Chondrocyte (in vitro differentiated cells): ENCODE measurements around the gene RFX8. TPM values are rescaled to one million over a fixed set of nuclear protein-coding genes. Genes with fewer than 3 reads are reported as not detected.

Experiments
- DNase-seq: peaks from one replicate; pipeline ENCODE4 v3.0.0; 2021; ENCODE audit warnings: mixed read lengths, low spot score
- H3K27ac Mint-ChIP-seq: one replicate; pipeline ENCODE4 v1.8.0; 2021; ENCODE audit warnings: mild to moderate bottlenecking, moderate library complexity, mixed read lengths; ENCODE audit not compliant: unreplicated experiment
- H3K27me3 Mint-ChIP-seq: 2 replicates; pipeline ENCODE4 v1.8.0; 2021; ENCODE audit warnings: low read depth, mixed read lengths
- H3K36me3 Mint-ChIP-seq: 2 replicates; pipeline ENCODE4 v1.8.0; 2021; ENCODE audit warnings: low read depth, mixed read lengths
- H3K4me1 Mint-ChIP-seq: 2 replicates; pipeline ENCODE4 v1.8.0; 2021; ENCODE audit warnings: low read depth, mild to moderate bottlenecking, mixed read lengths
- H3K4me3 Mint-ChIP-seq: one replicate; pipeline ENCODE4 v1.8.0; 2021; ENCODE audit warnings: mild to moderate bottlenecking, moderate library complexity, mixed read lengths; ENCODE audit not compliant: unreplicated experiment
- H3K9me3 Mint-ChIP-seq: 2 replicates; pipeline ENCODE4 v1.8.0; 2021; ENCODE audit warnings: low read depth, mixed read lengths
- total RNA-seq: library from RNA; stranded (reverse); gene quantifications from 3 replicates; pipeline ENCODE4 v1.2.1, GENCODE V29; 2021
- TF ChIP-seq, protein P1 (sequence below): fragments of 200-600 bp; sonication (generic); IDR thresholded peaks from 2 replicates; pipeline ENCODE4 v1.5.0; 2021; ENCODE audit warnings: antibody characterized with exemption, mild to moderate bottlenecking, moderate library complexity

Gene RFX8
- total RNA-seq, 1 donor from 2014 or later: not detected

DNA sequence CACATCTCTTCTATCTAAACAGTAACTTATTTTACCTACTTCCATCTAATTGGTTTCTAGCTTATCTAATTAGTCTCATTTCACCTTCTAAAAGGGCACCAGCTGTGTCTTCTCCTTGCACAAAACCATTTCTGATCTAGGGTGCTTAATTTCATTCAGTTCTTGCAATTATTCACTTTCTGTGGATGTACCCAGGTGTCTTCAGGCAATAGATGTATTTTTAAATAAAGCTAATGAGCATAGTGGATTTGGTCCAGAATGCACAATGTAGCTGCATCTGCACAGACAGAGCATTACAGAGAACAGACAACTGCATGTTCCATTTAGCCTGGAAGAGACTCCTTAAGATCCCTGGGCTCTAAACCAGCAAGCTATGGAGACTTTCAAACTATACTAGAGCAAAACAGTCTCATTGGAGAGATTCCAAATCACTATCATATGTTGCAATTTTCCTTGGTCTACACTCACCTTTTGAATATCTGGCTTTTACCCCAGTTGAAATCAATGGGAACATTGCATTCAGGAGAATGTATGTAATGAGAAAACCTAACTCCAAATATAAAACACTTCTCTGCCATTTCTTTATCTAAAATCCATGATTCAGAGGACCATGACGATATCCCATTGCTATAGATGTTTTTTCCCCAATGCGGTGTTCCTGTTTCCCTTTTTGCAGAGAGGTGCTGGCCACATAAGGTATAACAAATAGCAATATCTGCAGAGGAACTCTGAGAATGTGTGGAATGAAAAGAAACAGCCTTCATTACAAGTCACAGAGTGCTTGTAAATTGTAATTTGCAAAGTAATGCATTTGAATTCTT, 3.5 kb upstream of the RFX8 start:
- Mint-ChIP-seq H3K27me3 (no peaks in the 10 kb centered on the region), H3K9me3 (no peaks in the 10 kb centered on the region), H3K27ac (no peak overlapping the region), H3K4me1 (peaks cover 4% of the 10 kb centered on the region), H3K36me3 (no peaks in the 10 kb centered on the region), H3K4me3 (no peak overlapping the region)
- TF ChIP-seq, protein P1, sequence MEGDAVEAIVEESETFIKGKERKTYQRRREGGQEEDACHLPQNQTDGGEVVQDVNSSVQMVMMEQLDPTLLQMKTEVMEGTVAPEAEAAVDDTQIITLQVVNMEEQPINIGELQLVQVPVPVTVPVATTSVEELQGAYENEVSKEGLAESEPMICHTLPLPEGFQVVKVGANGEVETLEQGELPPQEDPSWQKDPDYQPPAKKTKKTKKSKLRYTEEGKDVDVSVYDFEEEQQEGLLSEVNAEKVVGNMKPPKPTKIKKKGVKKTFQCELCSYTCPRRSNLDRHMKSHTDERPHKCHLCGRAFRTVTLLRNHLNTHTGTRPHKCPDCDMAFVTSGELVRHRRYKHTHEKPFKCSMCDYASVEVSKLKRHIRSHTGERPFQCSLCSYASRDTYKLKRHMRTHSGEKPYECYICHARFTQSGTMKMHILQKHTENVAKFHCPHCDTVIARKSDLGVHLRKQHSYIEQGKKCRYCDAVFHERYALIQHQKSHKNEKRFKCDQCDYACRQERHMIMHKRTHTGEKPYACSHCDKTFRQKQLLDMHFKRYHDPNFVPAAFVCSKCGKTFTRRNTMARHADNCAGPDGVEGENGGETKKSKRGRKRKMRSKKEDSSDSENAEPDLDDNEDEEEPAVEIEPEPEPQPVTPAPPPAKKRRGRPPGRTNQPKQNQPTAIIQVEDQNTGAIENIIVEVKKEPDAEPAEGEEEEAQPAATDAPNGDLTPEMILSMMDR: no peak
- no peak for DNase-seq

DNA sequence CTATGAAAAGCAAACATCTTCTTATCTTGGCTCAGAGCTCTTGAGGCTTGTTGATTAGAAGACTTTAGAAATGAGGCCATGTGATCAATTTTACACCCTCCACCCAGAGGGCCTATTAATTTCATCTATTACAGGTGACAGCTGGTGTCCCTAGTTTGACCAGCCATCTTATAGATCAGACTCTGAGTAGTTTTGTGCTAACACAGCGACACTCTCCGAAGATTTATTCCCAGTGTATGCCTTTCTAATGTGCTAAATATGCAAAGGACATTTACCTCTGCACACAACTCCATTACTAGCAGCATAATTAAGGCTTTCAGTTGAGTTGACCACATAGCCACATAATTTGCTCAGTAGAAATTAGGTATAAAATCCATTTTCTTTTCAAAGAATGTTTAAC, 2.6 kb upstream of the RFX8 start:
- Mint-ChIP-seq H3K9me3 (no peaks in the 10 kb centered on the region), H3K27ac (no peak overlapping the region), H3K4me1 (peaks cover 10% of the 10 kb centered on the region), H3K4me3 (no peak overlapping the region), H3K36me3 (no peaks in the 10 kb centered on the region), H3K27me3 (no peaks in the 10 kb centered on the region)
- no peak for DNase-seq
- TF ChIP-seq, protein P1: no peak

DNA sequence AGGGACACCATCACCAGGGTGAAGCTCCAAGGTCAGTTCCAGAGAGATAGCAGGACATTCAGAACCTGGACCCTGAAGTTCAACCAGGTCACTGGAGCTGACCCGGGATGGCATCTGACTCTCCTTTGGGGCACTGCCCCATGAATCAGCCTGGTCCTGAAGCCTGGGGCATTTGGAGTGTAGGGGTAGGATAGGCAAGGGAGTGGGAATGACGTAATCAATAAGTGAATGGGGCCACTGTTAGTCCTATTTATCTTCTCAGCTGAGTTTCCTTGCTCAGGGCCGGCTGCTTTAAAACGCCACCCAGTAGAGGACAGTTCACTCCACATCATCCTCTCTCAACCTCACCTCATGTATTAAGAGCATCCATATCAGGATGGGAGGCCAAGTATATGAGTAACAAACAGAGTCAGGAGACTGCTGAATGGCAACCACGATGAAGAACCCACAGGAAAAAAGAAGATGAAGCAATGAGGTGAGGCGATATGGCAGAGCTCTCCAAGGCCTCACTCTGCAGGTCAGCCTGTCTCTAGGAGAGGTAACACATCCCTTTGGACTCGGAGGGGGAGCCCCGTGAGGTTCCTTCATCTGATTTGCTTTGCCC, 1.8 kb upstream of the RFX8 start:
- H3K4me3 Mint-ChIP-seq: no peak overlapping the region
- TF ChIP-seq, protein P1: no peak
- H3K4me1 Mint-ChIP-seq: peaks cover 10% of the 10 kb centered on the region
- H3K9me3 Mint-ChIP-seq: no peaks in the 10 kb centered on the region
- no peak for DNase-seq
- H3K27ac Mint-ChIP-seq: no peak overlapping the region
- H3K36me3 Mint-ChIP-seq: no peaks in the 10 kb centered on the region
- no peaks in the 10 kb centered on the region for H3K27me3 Mint-ChIP-seq

- H3K36me3 Mint-ChIP-seq: no peaks in the 10 kb centered on the region
- peaks cover 10% of the 10 kb centered on the region for H3K4me1 Mint-ChIP-seq
- H3K27me3 Mint-ChIP-seq: no peaks in the 10 kb centered on the region
- TF ChIP-seq, protein P1: peak; percentile 22
- peak overlapping the region; percentile 71 for H3K4me3 Mint-ChIP-seq
- H3K9me3 Mint-ChIP-seq: no peaks in the 10 kb centered on the region
- peak overlapping the region; percentile 36 for H3K27ac Mint-ChIP-seq
- DNase-seq: no peak
Measured at GRCh38 chr2:101473911-101474701, 806 bp downstream of the RFX8 start.

DNA sequence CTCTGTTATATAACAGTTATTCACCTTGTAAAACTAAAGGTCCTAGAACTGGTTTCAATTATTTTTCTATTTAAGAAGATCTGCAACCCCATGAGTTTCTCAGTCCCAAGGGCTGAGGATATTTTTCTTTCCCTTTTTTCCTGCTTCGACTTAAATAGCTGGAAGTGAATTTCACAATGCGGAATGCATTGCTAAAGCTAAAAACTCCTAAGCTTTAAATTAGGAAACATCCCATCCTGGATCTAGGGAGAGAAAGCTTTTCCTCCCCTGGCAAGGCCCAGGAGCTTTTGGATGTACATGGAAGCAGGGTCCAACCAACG, 1.4 kb downstream of the RFX8 start:
- DNase-seq: no peak
- H3K4me3 Mint-ChIP-seq: peak overlapping the region; percentile 71
- no peaks in the 10 kb centered on the region for H3K27me3 Mint-ChIP-seq
- H3K36me3 Mint-ChIP-seq: no peaks in the 10 kb centered on the region
- H3K9me3 Mint-ChIP-seq: no peaks in the 10 kb centered on the region
- TF ChIP-seq, protein P1: no peak
- H3K27ac Mint-ChIP-seq: peak overlapping the region; percentile 36
- peaks cover 10% of the 10 kb centered on the region for H3K4me1 Mint-ChIP-seq
